B cell (primary cell): ENCODE data around the gene PPP2R5C. TPM values are rescaled to one million over a fixed set of nuclear protein-coding genes. Genes with fewer than 3 reads are reported as not detected.

ENCODE experiments used
- ATAC-seq: fragments of 200-7000 bp; cut with Tn5 transposase; one replicate; pipeline ENCODE4 v1.10.0; 2021; ENCODE audit warnings: low read depth, mild to moderate bottlenecking, moderate number of reproducible peaks, moderate library complexity
- CTCF ChIA-PET: fragments of 350-600 bp; sonication (Branson Sonifier 250); formaldehyde crosslinking; loops from one replicate; lab custom pipeline; 2021; ENCODE audit warnings: antibody characterized with exemption, inconsistent platforms; lab: Charles Lee
- POLR2A ChIA-PET: fragments of 350-600 bp; sonication (Branson Sonifier 250); formaldehyde crosslinking; loops from one replicate; lab custom pipeline; 2021; ENCODE audit warnings: antibody characterized with exemption; lab: Charles Lee
- DNase-seq: peaks from one replicate; pipeline ENCODE4 v3.0.0; 2013
- H2AFZ ChIP-seq: 2 replicates; pipeline ENCODE4 v1.6.1; 2012; ENCODE audit warnings: mild to moderate bottlenecking, low read depth, low read length; ENCODE audit not compliant: insufficient read depth, poor library complexity, severe bottlenecking
- H3K27ac ChIP-seq, 2 donors: 1 replicate in 1 of 2; 2 replicates in 1 of 2; pipeline ENCODE4 v1.5.1; 2012 to 2013; ENCODE audit warnings: low read length in 2 of 2, mild to moderate bottlenecking in 2 of 2, moderate library complexity in 1 of 2
- H3K27me3 ChIP-seq, 4 experiments: fragments of 200-600 bp in 1 of 4; sonication (generic) in 1 of 4; replicated peaks in 1 of 4; 1 replicate in 2 of 4; 2 replicates in 2 of 4; pipeline versions ENCODE4 v1.6.1 to v1.7.0; 2013 to 2016; ENCODE audit warnings: low read length in 3 of 4, mild to moderate bottlenecking in 2 of 4, mixed read lengths in 1 of 4, moderate library complexity in 1 of 4; ENCODE audit not compliant: insufficient read depth in 4 of 4, control insufficient read depth in 3 of 4; ENCODE audit errors: control extremely low read depth in 1 of 4
- H3K36me3 ChIP-seq, 2 experiments: replicated peaks in 1 of 2; 1 replicate in 1 of 2; 2 replicates in 1 of 2; pipeline versions ENCODE4 v1.6.1 to v1.7.1; 2013; ENCODE audit warnings: low read length in 1 of 2; ENCODE audit not compliant: insufficient read depth in 2 of 2, control insufficient read depth in 1 of 2; ENCODE audit errors: control extremely low read depth in 1 of 2, extremely low read depth in 1 of 2
- H3K4me1 ChIP-seq, 2 donors: fragments of 200-600 bp in 1 of 2; sonication (generic) in 1 of 2; 1 replicate in 1 of 2; 2 replicates in 1 of 2; pipeline versions ENCODE4 v1.5.1 to v1.6.1; 2013 to 2017; ENCODE audit warnings: low read length in 2 of 2; ENCODE audit not compliant: control insufficient read depth in 2 of 2, insufficient read depth in 2 of 2
- H3K4me2 ChIP-seq: replicated peaks from 2 replicates; pipeline ENCODE3; 2012; ENCODE audit warnings: mild to moderate bottlenecking, low read depth, low read length; ENCODE audit not compliant: poor library complexity, severe bottlenecking
- H3K4me3 ChIP-seq, 5 experiments: fragments of 200-600 bp in 1 of 5; sonication (generic) in 1 of 5; 1 replicate in 3 of 5; 2 replicates in 2 of 5; pipeline versions ENCODE4 v1.5.1 to v1.7.0; 2011 to 2016; ENCODE audit warnings: low read length in 4 of 5, mild to moderate bottlenecking in 4 of 5, low read depth in 2 of 5, control low read depth in 1 of 5, moderate library complexity in 1 of 5; ENCODE audit not compliant: insufficient read depth in 1 of 5; ENCODE audit errors: control extremely low read depth in 1 of 5, extremely low read depth in 1 of 5
- H3K79me2 ChIP-seq: fragments of 200-600 bp; sonication (generic); one replicate; pipeline ENCODE4 v1.6.0; 2016; ENCODE audit warnings: low read length; ENCODE audit not compliant: control insufficient read depth, insufficient read depth
- H3K9ac ChIP-seq: fragments of 200-600 bp; sonication (generic); 2 replicates; pipeline ENCODE4 v1.6.1; 2017; ENCODE audit warnings: mild to moderate bottlenecking, low read length, moderate library complexity
- H3K9me3 ChIP-seq, 3 donors: one replicate each; pipeline versions ENCODE4 v1.6.1 to v1.7.1; 2013; ENCODE audit warnings: low read length in 2 of 3; ENCODE audit not compliant: control insufficient read depth in 2 of 3, insufficient read depth in 1 of 3; ENCODE audit errors: control extremely low read depth in 1 of 3
- H4K20me1 ChIP-seq: 2 replicates; pipeline ENCODE4 v1.6.0; 2012; ENCODE audit warnings: mild to moderate bottlenecking, low read length; ENCODE audit not compliant: insufficient read depth, control insufficient read depth, poor library complexity, severe bottlenecking
- H3K27ac Mint-ChIP-seq: one replicate; pipeline ENCODE4 v1.8.0; 2021; ENCODE audit warnings: mixed read lengths
- H3K27me3 Mint-ChIP-seq: one replicate; pipeline ENCODE4 v1.8.0; 2021; ENCODE audit warnings: mixed read lengths
- H3K4me1 Mint-ChIP-seq: one replicate; pipeline ENCODE4 v1.8.0; 2021; ENCODE audit warnings: mixed read lengths
- H3K4me3 Mint-ChIP-seq: one replicate; pipeline ENCODE4 v1.8.0; 2021; ENCODE audit warnings: mixed read lengths
- H3K9me3 Mint-ChIP-seq: one replicate; pipeline ENCODE4 v1.8.0; 2022; ENCODE audit warnings: mixed read lengths; ENCODE audit not compliant: insufficient read depth
- EZH2 ChIP-seq: IDR thresholded peaks from 2 replicates; pipeline ENCODE4 v1.6.1; 2012; ENCODE audit warnings: borderline replicate concordance, low read depth, mild to moderate bottlenecking, moderate library complexity, low read length; ENCODE audit not compliant: insufficient read depth, poor library complexity, severe bottlenecking
- WGBS: methylation state at CpG from one replicate; pipeline ENCODE4 v1.1.5; 2013; ENCODE audit warnings: missing lambda C conversion rate; ENCODE audit not compliant: insufficient coverage; 5-methylcytosine and 5-hydroxymethylcytosine counted together
- intact Hi-C: fragments of 100-400 bp; cut with micrococcal nuclease; formaldehyde crosslinking; loops from one replicate; pipeline ENCODE4 v1.10.0; 2022
- polyA plus RNA-seq: library from polyadenylated mRNA; depleted of rRNA; stranded (reverse); fragments of >200 nt; gene quantifications from 2 replicates; pipeline ENCODE4 v1.2.3, GENCODE V29; 2012
- total RNA-seq, 2 donors: library from RNA; stranded (reverse); fragments of 120-200 nt in 1 of 2; gene quantifications; 1 replicate in 1 of 2; 2 replicates in 1 of 2; pipeline versions ENCODE4 v1.2.3 to v1.2.4, GENCODE V29; 2013 to 2022
- TF ChIP-seq, protein P1 (sequence below): fragments of 200-600 bp; IDR thresholded peaks from one replicate; pipeline ENCODE4 v1.8.0; 2022; ENCODE audit warnings: antibody characterized with exemption, mild to moderate bottlenecking

PPP2R5C gene
- total and polyA plus RNA-seq, 2 donors (not counting 1 experiment from before 2014, with no cell fraction given): 91.7 to 330 TPM

DNA sequence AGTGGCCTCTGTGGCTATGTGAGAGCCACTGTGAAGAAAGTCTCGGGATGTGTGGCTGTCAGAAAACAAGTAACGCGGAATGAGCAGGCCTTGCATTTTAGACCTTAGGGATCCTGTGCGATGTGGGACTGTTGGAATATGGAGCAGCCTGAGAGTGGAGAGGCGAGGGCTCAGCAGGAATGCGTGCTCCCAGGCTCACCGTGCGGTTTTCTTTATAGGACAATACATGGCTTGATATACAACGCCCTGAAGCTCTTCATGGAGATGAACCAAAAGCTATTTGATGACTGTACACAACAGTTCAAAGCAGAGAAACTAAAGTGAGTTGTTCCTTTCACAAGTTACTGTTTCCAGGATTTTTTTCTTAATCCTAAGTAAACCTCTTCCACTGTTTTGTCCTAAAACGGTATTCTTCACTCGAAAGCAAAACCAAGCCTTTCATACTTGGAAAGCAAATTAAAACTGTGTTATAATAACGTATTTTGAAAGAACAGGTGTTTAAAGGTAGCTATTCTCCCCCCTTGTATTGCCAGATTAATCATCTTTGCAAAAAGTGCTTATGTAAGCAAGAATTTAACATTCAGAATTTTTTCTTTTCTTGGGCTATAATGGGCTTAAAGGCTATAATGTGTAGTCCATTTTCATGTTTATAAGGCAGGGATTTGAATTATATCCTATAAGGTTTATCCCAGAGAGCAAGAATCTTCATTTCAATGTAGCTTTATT is 148.0 kb downstream of the PPP2R5C start:
- Histone ChIP-seq H3K79me2 (peaks cover 2% of the 10 kb centered on the region), H3K27ac (no peak overlapping the region), H2AFZ (no peak overlapping the region), H3K9ac (no peak overlapping the region), H3K4me1 (no peaks in the 10 kb centered on the region), H4K20me1 (peaks cover 19% of the 10 kb centered on the region), H3K4me3 (no peak overlapping the region), H3K27me3 (no peaks in the 10 kb centered on the region), H3K9me3 (no peaks in the 10 kb centered on the region), H3K36me3 (peaks cover 0 to 79% of the 10 kb centered on the region in 2 experiments), H3K4me2 (no peak overlapping the region)
- DNase-seq (no peak), ATAC-seq (no peak)
- intact Hi-C loops: no loop called here
- ChIA-PET POLR2A (no interaction called here), CTCF (interaction anchor here (1.6 to 2.8 kb wide), 2 partner anchors 10 to 139 kb away, joined by 4 to 13 read pairs; no protein-coding TSS in a partner anchor)
- Mint-ChIP-seq H3K27me3 (no peaks in the 10 kb centered on the region), H3K27ac (no peak overlapping the region), H3K4me3 (no peak overlapping the region), H3K9me3 (no peaks in the 10 kb centered on the region), H3K4me1 (no peaks in the 10 kb centered on the region)
- TF ChIP-seq, protein P1, sequence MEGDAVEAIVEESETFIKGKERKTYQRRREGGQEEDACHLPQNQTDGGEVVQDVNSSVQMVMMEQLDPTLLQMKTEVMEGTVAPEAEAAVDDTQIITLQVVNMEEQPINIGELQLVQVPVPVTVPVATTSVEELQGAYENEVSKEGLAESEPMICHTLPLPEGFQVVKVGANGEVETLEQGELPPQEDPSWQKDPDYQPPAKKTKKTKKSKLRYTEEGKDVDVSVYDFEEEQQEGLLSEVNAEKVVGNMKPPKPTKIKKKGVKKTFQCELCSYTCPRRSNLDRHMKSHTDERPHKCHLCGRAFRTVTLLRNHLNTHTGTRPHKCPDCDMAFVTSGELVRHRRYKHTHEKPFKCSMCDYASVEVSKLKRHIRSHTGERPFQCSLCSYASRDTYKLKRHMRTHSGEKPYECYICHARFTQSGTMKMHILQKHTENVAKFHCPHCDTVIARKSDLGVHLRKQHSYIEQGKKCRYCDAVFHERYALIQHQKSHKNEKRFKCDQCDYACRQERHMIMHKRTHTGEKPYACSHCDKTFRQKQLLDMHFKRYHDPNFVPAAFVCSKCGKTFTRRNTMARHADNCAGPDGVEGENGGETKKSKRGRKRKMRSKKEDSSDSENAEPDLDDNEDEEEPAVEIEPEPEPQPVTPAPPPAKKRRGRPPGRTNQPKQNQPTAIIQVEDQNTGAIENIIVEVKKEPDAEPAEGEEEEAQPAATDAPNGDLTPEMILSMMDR: no peak
- TF ChIP-seq EZH2: no peak
- 98% methylated on average over 8 of the region's 12 CpGs for WGBS

DNA sequence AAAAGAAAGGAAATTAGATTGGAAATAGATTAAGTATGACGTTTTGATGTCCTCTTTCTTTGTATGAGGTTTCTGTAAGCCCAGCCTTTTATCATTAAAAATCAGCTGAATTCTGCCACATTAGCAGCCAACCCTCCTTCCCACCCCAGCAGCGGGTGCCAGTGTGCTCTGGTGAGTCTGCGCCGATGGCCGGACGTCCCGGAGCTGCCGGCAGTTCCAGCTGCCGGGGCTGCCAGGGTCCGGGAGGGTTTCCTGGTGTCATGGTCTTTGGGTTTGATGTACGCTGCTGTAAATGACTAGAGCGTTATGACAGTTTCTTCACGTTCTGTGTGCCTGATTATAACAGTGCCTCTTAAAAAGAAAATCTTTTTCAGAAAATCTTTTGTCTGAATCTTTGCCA is 151.3 kb downstream of the PPP2R5C start:
- H3K4me3 ChIP-seq: no peak overlapping the region
- TF ChIP-seq, protein P1: no peak
- TF ChIP-seq EZH2: no peak
- intact Hi-C loops: no loop called here
- DNase-seq (no peak), ATAC-seq (no peak)
- no peaks in the 10 kb centered on the region for H3K79me2 ChIP-seq
- ChIA-PET CTCF (no interaction called here), POLR2A (no interaction called here)
- H3K27ac ChIP-seq: no peak overlapping the region
- Mint-ChIP-seq H3K27ac (no peak overlapping the region), H3K4me3 (no peak overlapping the region), H3K27me3 (no peaks in the 10 kb centered on the region), H3K9me3 (no peaks in the 10 kb centered on the region), H3K4me1 (peaks cover 3% of the 10 kb centered on the region)
- H3K9ac ChIP-seq: no peak overlapping the region
- no peak overlapping the region for H2AFZ ChIP-seq
- no peaks in the 10 kb centered on the region for H3K4me1 ChIP-seq
- no peaks in the 10 kb centered on the region for H3K27me3 ChIP-seq
- peaks cover 10% of the 10 kb centered on the region for H4K20me1 ChIP-seq
- peaks cover 0 to 74% of the 10 kb centered on the region in 2 experiments for H3K36me3 ChIP-seq
- no peaks in the 10 kb centered on the region for H3K9me3 ChIP-seq
- WGBS: 98% methylated on average over 10 of the region's 13 CpGs
- no peak overlapping the region for H3K4me2 ChIP-seq
